ENCODE results near the gene FSD2.

FSD2 gene

DNA sequence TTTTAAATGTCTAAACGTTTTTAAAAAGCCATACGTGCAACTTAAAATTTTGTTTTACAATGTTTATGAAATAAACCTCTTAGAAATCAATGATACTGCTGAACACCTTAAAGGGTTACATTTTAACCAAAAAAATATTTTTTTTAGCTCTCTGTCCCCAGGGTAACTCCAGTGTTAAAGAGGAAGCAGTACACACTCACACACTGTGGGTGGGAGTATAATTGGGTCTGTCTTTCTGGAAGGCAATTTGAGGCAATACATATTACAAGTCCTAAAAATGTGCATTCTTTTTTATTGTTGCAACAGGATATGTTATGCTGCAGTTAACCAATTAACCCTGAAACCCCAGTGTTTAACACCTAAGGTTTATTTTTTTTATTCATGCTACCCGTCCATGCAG lies 37.7 kb upstream of the FSD2 start:
- H3K4me1 Mint-ChIP-seq, result no peaks in the 10 kb centered on the region
- H3K9me3 Mint-ChIP-seq, result no peaks in the 10 kb centered on the region
- H3K36me3 Mint-ChIP-seq (ENCODE audit: insufficient read depth), result peaks cover 5% of the 10 kb centered on the region
- no peaks in the 10 kb centered on the region for H3K27me3 Mint-ChIP-seq
- H3K27ac Mint-ChIP-seq (ENCODE audit: low read depth), result no peak overlapping the region
- no peak overlapping the region for H3K4me3 Mint-ChIP-seq
- no peak for ATAC-seq (replicated peaks; ENCODE audit: extremely low read depth, poor library complexity, severe bottlenecking)
- DNase-seq (ENCODE audit: low spot score in 2 of 2), result no peak

- peaks cover 24% of the 10 kb centered on the region for H3K36me3 Mint-ChIP-seq (ENCODE audit: insufficient read depth)
- peaks cover 7% of the 10 kb centered on the region for H3K4me1 Mint-ChIP-seq
- no peak overlapping the region for H3K4me3 Mint-ChIP-seq
- DNase-seq (ENCODE audit: low spot score in 2 of 2) (no peak), ATAC-seq (replicated peaks; ENCODE audit: extremely low read depth, poor library complexity, severe bottlenecking) (no peak)
- no peak overlapping the region for H3K27ac Mint-ChIP-seq (ENCODE audit: low read depth)
- H3K27me3 Mint-ChIP-seq, result no peaks in the 10 kb centered on the region
- H3K9me3 Mint-ChIP-seq, result peaks cover 6% of the 10 kb centered on the region
Measured at GRCh38 chr15:82840166-82840565, 34.3 kb upstream of the FSD2 start.

- ATAC-seq (replicated peaks; ENCODE audit: extremely low read depth, poor library complexity, severe bottlenecking) (no peak), DNase-seq (ENCODE audit: low spot score in 2 of 2) (no peak)
- Mint-ChIP-seq H3K9me3 (peaks cover 6% of the 10 kb centered on the region), H3K27ac (ENCODE audit: low read depth) (no peak overlapping the region), H3K36me3 (ENCODE audit: insufficient read depth) (peaks cover 32% of the 10 kb centered on the region), H3K4me1 (peaks cover 7% of the 10 kb centered on the region), H3K27me3 (no peaks in the 10 kb centered on the region), H3K4me3 (no peak overlapping the region)
Measured at GRCh38 chr15:82839136-82839535, 33.3 kb upstream of the FSD2 start.

DNA sequence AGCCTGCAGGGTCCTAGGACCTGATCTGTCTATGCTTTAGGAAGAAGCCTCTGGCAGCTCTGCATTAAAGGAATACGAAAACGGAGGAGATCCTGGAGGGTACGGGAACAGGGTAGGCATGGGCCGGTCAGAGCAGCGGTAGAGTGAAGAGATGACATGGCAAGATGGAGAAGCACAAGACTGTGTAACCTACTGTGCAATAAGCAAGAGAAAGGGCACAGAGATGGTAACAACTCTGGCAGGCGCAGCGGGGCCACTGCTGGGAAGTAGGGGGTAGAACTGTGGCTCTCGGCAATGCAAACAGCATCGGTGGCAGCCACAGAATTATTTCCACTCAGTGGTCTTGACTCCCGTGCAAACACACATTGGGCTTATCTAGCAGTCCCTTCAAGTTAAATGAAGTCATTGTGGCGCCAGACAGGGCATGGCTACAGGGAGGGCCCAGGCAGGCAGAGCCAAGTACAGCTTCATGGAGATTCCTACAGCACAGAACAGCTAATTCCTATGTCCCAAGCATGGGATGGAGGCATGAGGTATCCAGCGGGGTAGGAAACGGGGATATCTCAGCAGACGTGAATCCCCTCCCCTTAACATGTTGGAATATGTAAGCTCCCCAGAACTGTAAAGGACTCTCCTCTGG lies 32.3 kb upstream of the FSD2 start:
- no peak for DNase-seq (ENCODE audit: low spot score in 2 of 2)
- ATAC-seq (replicated peaks; ENCODE audit: extremely low read depth, poor library complexity, severe bottlenecking), result no peak
- no peaks in the 10 kb centered on the region for H3K27me3 Mint-ChIP-seq
- peaks cover 42% of the 10 kb centered on the region for H3K36me3 Mint-ChIP-seq (ENCODE audit: insufficient read depth)
- H3K9me3 Mint-ChIP-seq, result peaks cover 6% of the 10 kb centered on the region
- no peak overlapping the region for H3K4me3 Mint-ChIP-seq
- H3K27ac Mint-ChIP-seq (ENCODE audit: low read depth), result no peak overlapping the region
- peaks cover 7% of the 10 kb centered on the region for H3K4me1 Mint-ChIP-seq

GRCh38 chr15:82835391-82835917 lies 29.6 kb upstream of the FSD2 start:
- peaks cover 7% of the 10 kb centered on the region for H3K4me1 Mint-ChIP-seq
- ATAC-seq (replicated peaks; ENCODE audit: extremely low read depth, poor library complexity, severe bottlenecking) (no peak), DNase-seq (ENCODE audit: low spot score in 2 of 2) (no peak)
- H3K4me3 Mint-ChIP-seq, result no peak overlapping the region
- no peak overlapping the region for H3K27ac Mint-ChIP-seq (ENCODE audit: low read depth)
- H3K36me3 Mint-ChIP-seq (ENCODE audit: insufficient read depth), result peaks cover 69% of the 10 kb centered on the region
- H3K9me3 Mint-ChIP-seq, result peaks cover 6% of the 10 kb centered on the region
- no peaks in the 10 kb centered on the region for H3K27me3 Mint-ChIP-seq

DNA sequence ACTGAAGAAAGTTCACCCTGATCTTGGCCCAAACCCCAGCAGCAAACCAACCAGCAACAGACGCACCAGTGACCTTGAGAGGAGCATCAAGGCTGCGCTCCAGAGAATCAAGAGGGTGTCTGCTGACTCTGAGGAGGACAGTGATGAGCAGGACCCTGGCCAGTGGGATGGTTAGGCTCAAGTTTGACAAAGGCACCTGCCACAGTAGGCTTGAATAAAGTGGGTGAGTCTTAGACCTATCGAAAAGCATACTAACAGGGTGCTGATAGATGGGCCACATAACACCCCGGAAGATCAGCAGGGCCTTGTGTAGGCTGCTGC lies 27.5 kb upstream of the FSD2 start:
- Mint-ChIP-seq H3K27me3 (no peaks in the 10 kb centered on the region), H3K36me3 (ENCODE audit: insufficient read depth) (peaks cover 85% of the 10 kb centered on the region), H3K27ac (ENCODE audit: low read depth) (peak overlapping the region; percentile 9), H3K4me1 (peaks cover 17% of the 10 kb centered on the region), H3K9me3 (peaks cover 6% of the 10 kb centered on the region), H3K4me3 (no peak overlapping the region)
- DNase-seq (ENCODE audit: low spot score in 2 of 2) (no peak), ATAC-seq (replicated peaks; ENCODE audit: extremely low read depth, poor library complexity, severe bottlenecking) (no peak)

DNA sequence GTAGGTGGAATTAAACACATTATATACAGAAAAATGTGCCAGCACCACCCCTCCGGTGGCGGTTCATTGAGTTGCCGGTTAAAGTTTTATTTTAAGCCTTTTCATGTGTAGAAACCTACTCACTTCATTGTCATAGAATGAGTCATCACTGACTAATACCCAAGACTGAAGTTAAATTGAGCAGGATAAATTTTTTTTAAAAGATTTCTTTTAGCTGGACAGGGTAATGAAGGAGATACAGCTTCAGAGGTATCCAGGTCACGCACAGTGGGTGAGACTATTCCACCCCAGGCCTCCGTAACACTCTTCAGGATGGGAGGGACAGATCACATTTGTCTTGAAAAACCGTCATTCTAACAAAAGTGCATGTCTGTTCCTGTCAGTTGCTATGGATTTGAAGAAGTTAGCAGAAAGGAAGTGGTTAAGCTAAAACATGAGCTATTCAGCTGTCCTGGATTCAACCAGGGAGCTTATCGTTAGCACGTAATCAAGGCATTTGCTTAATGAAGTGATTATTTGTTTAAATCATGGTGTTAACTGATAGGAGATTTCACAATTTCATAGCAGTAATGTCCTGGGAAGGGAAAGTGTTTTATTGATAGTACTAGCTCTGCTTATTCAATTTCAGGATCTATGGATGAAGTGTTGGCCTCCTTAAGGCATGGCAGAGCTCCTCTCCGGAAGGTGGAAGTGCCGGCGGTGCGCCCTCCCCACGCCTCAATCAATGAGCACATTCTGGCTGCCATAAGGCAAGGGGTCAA lies 26.9 kb upstream of the FSD2 start:
- Mint-ChIP-seq H3K36me3 (ENCODE audit: insufficient read depth) (peaks cover 90% of the 10 kb centered on the region), H3K4me1 (peaks cover 13% of the 10 kb centered on the region), H3K9me3 (peaks cover 2% of the 10 kb centered on the region), H3K27me3 (no peaks in the 10 kb centered on the region), H3K27ac (ENCODE audit: low read depth) (peak overlapping the region; percentile 9), H3K4me3 (no peak overlapping the region)
- ATAC-seq (replicated peaks; ENCODE audit: extremely low read depth, poor library complexity, severe bottlenecking), result no peak
- no peak for DNase-seq (ENCODE audit: low spot score in 2 of 2)

- H3K4me3 Mint-ChIP-seq, result no peak overlapping the region
- H3K9me3 Mint-ChIP-seq, result no peaks in the 10 kb centered on the region
- no peaks in the 10 kb centered on the region for H3K27me3 Mint-ChIP-seq
- H3K4me1 Mint-ChIP-seq, result peaks cover 11% of the 10 kb centered on the region
- peaks cover 93% of the 10 kb centered on the region for H3K36me3 Mint-ChIP-seq (ENCODE audit: insufficient read depth)
- DNase-seq (ENCODE audit: low spot score in 2 of 2) (no peak), ATAC-seq (replicated peaks; ENCODE audit: extremely low read depth, poor library complexity, severe bottlenecking) (no peak)
- H3K27ac Mint-ChIP-seq (ENCODE audit: low read depth), result no peak overlapping the region
Measured at GRCh38 chr15:82831894-82832600, 26.2 kb upstream of the FSD2 start.

DNA sequence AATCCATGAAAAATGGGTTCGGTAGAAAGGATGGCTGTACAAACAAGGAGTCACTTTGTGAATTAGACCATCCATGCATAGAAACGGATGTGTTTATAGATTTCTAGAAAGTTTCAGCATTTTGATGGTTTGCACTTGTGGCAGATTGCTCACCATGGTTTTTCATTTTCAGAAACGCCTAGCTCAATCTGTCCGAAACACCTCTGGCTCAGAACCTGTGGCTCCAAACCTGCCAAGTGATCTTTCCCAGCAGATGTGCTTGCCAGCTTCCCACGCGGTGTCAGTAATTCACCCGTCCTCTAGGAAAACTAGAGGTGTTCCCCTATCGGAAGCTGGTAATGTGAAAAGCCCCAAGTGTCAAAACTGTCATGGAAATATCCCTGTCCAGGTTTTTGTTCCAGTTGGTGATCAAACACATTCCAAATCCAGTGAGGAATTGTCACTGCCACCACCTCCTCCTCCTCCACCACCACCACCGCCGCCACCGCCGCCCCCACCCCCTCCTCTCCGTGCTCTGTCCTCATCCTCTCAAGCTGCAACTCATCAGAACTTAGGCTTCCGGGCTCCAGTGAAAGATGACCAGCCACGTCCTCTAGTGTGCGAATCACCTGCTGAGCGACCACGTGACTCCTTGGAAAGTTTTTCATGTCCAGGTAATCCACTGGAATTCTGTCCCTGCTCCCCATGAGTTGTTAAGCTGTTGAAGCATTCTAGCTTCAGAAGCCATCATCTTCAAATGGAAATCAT lies 24.7 kb upstream of the FSD2 start:
- H3K4me3 Mint-ChIP-seq, result no peak overlapping the region
- peaks cover 11% of the 10 kb centered on the region for H3K4me1 Mint-ChIP-seq
- no peaks in the 10 kb centered on the region for H3K27me3 Mint-ChIP-seq
- H3K36me3 Mint-ChIP-seq (ENCODE audit: insufficient read depth), result peaks cover 95% of the 10 kb centered on the region
- no peak overlapping the region for H3K27ac Mint-ChIP-seq (ENCODE audit: low read depth)
- DNase-seq (ENCODE audit: low spot score in 2 of 2) (no peak), ATAC-seq (replicated peaks; ENCODE audit: extremely low read depth, poor library complexity, severe bottlenecking) (no peak)
- H3K9me3 Mint-ChIP-seq, result no peaks in the 10 kb centered on the region

DNA sequence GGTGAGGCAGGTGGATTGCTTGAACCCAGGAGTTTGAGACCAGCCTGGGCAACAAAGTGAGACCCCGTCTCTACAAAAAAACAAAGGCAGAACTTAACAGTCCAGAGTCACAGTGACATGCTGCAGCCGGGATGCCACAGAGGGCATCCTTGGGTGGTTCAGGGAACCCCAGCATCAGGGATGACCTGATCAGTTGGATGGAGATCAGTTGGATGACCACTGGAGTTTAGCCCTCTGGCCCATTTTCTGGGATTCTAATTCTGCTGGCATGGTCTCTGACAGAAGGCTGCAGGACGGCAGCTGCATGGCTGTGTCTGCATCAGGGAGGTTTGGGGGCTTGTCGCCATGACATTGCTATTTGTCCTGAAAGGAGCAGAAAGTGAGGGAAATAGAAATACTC lies 23.4 kb upstream of the FSD2 start:
- H3K36me3 Mint-ChIP-seq (ENCODE audit: insufficient read depth), result peaks cover 93% of the 10 kb centered on the region
- peak overlapping the region; percentile 7 for H3K4me3 Mint-ChIP-seq
- H3K9me3 Mint-ChIP-seq, result no peaks in the 10 kb centered on the region
- ATAC-seq (replicated peaks; ENCODE audit: extremely low read depth, poor library complexity, severe bottlenecking) (no peak), DNase-seq (ENCODE audit: low spot score in 2 of 2) (no peak)
- H3K4me1 Mint-ChIP-seq, result peaks cover 11% of the 10 kb centered on the region
- peak overlapping the region; percentile 49 for H3K27ac Mint-ChIP-seq (ENCODE audit: low read depth)
- H3K27me3 Mint-ChIP-seq, result no peaks in the 10 kb centered on the region

GRCh38 chr15:82828075-82828474 lies 22.2 kb upstream of the FSD2 start:
- Mint-ChIP-seq H3K27ac (ENCODE audit: low read depth) (no peak overlapping the region), H3K36me3 (ENCODE audit: insufficient read depth) (peaks cover 89% of the 10 kb centered on the region)
- ATAC-seq (replicated peaks; ENCODE audit: extremely low read depth, poor library complexity, severe bottlenecking), result no peak

GRCh38 chr15:82823049-82823448 lies 17.2 kb upstream of the FSD2 start:
- no peak overlapping the region for H3K27ac Mint-ChIP-seq (ENCODE audit: low read depth)
- H3K4me3 Mint-ChIP-seq, result no peak overlapping the region
- no peaks in the 10 kb centered on the region for H3K27me3 Mint-ChIP-seq
- peaks cover 6% of the 10 kb centered on the region for H3K4me1 Mint-ChIP-seq
- DNase-seq (ENCODE audit: low spot score in 2 of 2), result no peak
- H3K9me3 Mint-ChIP-seq, result no peaks in the 10 kb centered on the region
- peaks cover 81% of the 10 kb centered on the region for H3K36me3 Mint-ChIP-seq (ENCODE audit: insufficient read depth)
- ATAC-seq (replicated peaks; ENCODE audit: extremely low read depth, poor library complexity, severe bottlenecking), result no peak

More at GRCh38 chr15:82828075-82828474, 22.2 kb upstream of the FSD2 start:
- no peak for DNase-seq (ENCODE audit: low spot score in 2 of 2)
- H3K27me3 Mint-ChIP-seq, result no peaks in the 10 kb centered on the region
- no peak overlapping the region for H3K4me3 Mint-ChIP-seq
- H3K9me3 Mint-ChIP-seq, result no peaks in the 10 kb centered on the region
- H3K4me1 Mint-ChIP-seq, result peaks cover 11% of the 10 kb centered on the region
